ENCODE measurements around the gene SYMPK.
"Not testable (repeated sequence)": the region's sequence is repeated elsewhere in the genome, so short reads cannot be mapped to it uniquely, and the experiment has no call there.

The SYMPK gene

GRCh38 chr19:45862564-45863334 lies at the start of gene SYMPK:
Gene SYMPK, minus strand, starts transcription at chr19:45863147. Its CDS starts 8,652 bp downstream, at chr19:45854495.
- DNase-seq (ENCODE audit: low read depth), result peak; percentile 96

DNA sequence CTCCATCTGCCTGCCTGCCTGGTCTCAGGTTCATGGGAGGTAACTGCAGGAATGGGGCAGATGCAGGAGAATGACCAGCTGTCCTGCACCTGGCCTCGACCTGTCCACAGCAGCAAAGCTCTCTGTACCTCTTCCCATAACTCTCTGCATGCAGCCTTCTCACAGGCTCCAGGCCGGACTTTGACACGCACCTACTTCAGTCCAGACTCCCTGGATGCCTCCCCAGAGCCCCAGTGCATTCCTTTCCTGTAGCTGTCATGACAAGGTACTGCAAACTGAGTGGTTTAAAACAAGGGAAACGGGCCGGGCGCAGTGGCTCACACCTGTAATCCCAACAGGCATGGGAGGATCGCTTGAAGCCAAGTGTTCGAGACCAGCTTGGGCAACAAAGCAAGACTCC lies 48.3 kb upstream of the SYMPK start:
- DNase-seq (ENCODE audit: low read depth), result no peak

- no peak for DNase-seq (ENCODE audit: low read depth)
These were observed 46.0 kb upstream of the SYMPK start for GRCh38 chr19:45908956-45909355.

GRCh38 chr19:45906221-45906620 lies 43.3 kb upstream of the SYMPK start:
- no peak for DNase-seq (ENCODE audit: low read depth)

GRCh38 chr19:45905011-45905410 lies 42.1 kb upstream of the SYMPK start:
- DNase-seq (ENCODE audit: low read depth), result no peak

DNA sequence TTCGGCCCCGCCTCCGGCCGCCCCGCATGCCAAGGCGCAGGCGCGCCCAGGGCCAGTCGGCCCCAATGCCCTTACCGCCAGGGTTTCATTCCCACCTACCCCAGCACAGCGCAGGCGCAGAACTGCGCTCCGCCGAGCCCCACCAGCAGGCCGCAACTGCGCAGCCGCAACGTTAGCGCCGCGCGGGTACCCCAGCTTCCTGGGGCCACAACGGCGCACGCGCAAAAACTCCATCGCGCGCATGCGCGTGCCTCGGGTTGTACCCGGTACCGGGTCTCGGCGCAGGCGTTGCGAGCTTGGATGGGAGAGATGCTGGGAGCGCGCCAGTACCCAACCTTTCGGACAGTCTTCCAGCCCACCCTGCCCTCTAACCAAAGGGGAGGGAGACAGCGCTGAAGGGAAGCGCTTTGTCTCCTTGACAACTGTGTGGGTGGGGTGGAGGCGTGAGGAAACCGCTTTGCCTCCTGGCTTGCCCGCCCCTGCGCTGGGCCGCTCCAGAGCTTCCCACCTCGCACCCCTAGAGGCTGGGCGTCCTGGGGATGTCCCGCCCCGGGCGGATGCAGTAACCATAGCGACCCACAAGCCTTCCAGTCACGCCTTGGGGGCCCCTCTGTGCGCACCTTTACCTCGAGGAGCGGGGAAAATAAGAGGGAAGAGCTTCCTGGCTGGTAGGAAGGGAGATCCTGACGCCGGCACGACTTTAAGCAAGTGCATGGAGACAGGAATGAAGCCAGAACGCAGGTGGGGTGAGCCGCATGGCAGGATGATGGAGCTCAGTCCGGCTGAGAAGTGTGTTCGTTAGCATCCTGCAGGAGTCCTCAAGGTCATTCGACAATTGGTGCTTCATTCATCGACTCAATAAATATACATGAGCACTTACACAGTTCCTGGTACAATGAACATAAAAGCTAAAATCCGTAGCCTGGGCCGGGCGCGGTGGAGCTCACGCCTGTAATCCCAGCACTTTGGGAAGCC lies 40.0 kb upstream of the SYMPK start:
- peak; percentile 99 for DNase-seq (ENCODE audit: low read depth)

GRCh38 chr19:45901912-45902650 lies 39.1 kb upstream of the SYMPK start, which contains the start of gene MYPOP:
Gene MYPOP, minus strand, starts transcription at chr19:45902613. Its CDS starts 840 bp downstream, at chr19:45901773.
- no peak for DNase-seq (ENCODE audit: low read depth)

GRCh38 chr19:45901432-45901911 lies 38.5 kb upstream of the SYMPK start:
- DNase-seq (ENCODE audit: low read depth), result no peak

DNA sequence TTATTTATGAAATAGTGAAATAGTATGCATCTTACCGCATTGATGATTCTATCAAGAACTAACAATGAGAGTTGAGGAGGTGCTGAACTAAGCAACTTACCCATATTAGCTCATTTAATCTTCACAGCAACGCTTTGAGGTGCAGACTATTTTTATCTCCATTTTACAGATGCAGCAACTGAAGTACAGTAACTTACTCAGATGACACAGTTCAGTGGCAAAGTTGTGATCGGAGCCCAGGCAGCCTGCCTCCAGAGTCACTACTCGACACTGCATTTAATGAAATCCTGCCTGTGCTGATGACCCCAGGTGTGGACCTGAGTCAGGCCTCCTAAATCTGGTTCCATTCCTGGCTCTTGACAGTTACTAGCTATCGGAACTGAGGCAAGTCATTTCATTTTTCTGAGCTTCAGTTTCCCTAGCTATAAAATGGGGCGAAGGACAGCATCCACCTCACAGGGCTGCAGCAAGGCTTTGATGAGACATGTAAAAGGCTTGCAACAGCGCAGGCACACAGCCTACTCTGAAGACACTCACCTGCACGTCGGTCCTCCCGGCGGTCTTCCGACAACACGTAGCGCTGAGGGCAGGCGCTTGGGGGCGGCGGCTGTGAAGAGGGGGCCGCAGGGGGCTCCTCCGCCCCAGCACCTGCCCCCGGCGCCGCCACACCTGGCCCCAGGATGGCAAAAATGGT lies 37.9 kb upstream of the SYMPK start:
- no peak for DNase-seq (ENCODE audit: low read depth)

- DNase-seq (ENCODE audit: low read depth), result no peak
These were observed 37.1 kb upstream of the SYMPK start for GRCh38 chr19:45899919-45900589.

DNA sequence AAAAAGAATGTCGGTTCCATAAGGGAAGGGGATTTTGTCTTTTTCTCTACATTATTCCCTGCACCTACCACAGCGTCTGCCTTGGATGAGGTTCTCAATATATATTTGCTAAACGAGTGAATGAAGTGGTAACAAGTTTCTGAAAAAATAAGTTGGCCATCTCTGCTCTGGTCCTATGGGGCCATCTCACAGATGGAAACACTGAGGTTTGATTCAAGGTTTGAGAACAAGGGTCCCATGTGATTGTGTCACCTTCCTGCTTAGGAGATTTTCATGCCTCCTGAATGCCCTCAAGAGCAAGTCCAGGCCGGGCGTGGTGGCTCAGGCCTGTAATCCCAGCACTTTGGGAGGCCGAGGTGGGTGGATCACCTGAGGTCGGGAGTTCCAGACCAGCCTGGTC lies 36.3 kb upstream of the SYMPK start:
- no peak for DNase-seq (ENCODE audit: low read depth)

GRCh38 chr19:45897261-45897812 lies 34.4 kb upstream of the SYMPK start:
- DNase-seq (ENCODE audit: low read depth), result no peak

DNA sequence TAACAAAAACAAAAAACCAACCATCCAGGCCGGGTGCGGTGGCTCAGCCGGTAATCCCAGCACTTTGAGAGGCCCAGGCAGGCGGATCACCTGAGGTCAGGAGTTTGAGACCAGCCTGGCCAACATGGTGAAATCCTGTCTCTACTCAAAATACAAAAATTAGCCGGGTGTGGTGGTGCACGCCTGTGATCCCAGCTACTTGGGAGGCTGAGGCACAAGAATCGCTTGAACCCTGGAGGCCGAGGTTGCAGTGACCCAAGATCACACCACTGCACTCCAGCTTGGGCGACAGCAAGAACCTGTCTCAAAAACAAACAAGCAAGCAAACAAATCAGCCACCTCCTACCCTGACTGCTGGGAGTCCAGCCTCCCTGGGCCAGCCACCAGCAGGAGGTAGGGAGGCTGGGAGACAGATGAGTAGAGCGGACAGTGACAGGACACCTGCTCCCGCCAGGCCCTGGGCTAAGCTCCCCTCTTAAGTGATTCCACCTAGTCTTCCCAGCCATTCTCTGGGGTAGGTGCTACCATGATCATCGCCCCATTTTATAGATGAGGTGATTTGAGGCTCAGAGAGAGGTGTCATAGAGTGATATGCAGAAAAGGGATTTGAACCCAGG lies 33.1 kb upstream of the SYMPK start:
- not testable (repeated sequence) for DNase-seq (ENCODE audit: low read depth)

GRCh38 chr19:45895519-45895972 lies 32.6 kb upstream of the SYMPK start:
- DNase-seq (ENCODE audit: low read depth), result no peak

GRCh38 chr19:45890877-45891276 lies 27.9 kb upstream of the SYMPK start:
- DNase-seq (ENCODE audit: low read depth), result no peak

GRCh38 chr19:45889210-45889885 lies 26.4 kb upstream of the SYMPK start:
- DNase-seq (ENCODE audit: low read depth), result no peak

DNA sequence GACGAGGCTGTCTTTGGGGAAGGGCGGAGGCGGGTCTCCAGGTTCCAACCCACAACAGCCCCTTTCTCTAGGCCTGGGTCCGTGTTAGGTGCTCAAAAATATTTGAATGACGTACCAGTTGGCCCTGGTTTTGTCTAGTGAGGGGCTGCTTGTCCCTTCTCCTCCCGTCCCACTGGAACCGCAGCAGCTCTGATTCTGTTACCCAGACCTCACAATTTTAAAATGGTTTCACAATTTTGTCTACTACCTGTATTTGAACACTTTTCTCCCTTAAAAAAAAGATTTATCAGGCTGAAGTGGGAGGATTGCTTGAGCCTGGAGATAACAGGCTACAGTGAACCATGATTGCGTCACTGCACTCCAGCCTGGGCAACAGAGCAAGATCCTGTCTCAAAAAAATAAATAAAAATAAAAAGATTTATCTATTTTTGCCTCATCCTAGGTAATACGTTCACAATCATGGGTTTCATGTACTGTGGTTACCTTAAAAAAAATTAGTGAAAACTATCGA lies 24.3 kb upstream of the SYMPK start:
- no peak for DNase-seq (ENCODE audit: low read depth)

DNA sequence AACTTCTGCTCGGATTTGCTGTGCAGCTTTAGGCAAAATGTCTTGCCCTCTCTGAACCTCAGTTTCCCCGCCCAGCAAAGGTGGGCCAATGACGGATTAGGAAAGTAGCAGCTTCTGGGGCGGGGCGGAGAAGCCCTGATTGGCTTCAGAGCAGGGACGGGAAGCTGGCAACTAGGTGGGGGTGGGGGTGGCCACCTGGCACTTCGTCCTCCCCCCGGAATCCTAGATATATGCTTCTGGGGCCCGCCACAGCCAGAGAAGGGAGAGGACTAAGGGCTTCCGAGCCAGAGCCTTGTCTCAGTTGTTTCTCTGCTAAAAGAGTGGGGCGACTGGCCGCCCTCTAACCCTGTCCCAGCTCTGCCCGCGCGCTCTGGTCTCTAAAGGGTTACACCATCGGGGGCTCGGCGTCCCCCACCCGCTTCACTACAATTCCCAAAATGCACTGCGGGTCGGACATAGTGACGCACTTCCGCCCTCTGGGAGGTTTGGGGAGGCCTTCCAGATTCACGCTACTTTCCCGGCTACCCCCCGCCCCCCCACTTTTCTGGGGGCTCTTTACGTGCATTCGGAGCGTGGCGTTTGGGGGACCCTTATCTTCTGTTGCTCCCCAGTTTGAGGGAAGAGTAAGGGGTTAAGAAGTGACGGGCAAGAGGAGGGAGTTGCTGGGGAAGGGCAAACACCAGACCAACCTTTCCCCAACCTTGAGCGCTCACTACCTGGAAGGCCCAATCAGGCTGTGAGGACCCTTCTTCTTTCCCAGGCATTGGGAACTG lies 23.7 kb upstream of the SYMPK start:
- peak; percentile 73 for DNase-seq (ENCODE audit: low read depth)
